HG02678 (cell line): Measurements from ENCODE around the gene SUSD3.

Source experiments
- ATAC-seq: cut with Tn5 transposase; IDR thresholded peaks from one replicate; pipeline ENCODE4 v1.9.1; 2021; ENCODE audit warnings: mild to moderate bottlenecking, moderate library complexity; ENCODE audit not compliant: unreplicated experiment

SUSD3 gene

GRCh38 chr9:93072383-93072795, 13.9 kb downstream of the SUSD3 start:
- ATAC-seq: no peak

DNA sequence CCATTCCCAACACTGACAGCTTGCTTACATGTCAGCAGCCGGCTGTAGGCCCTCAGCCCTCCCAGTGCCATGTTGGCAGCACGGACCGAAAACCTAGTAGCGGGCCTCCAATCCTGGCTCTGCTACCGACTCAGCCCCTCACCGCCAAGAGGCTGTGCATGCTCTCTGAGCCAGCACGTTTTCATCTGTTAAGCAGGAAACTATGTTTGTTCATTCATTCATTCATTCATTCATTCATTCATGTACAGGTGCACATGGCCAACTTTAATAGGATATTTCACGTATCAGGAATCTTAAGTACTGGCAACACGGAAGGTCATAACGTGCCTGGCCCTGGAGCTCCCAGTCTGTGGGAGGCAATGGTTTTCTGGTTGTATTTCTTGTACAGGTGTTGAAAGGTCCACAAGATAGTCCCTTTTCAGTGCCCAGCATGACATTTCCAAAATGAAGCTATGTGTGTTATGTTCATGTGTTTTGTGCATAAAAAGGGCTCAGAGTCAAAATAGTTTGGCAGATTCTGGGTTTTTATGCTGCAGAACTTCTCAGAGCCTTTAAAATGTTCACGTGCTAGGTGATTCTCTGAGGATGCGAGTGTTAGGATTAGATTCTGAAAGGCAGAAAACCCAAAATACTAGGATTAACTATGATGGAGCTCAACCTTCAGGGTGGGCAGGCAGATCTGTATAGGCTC, 17.7 kb downstream of the SUSD3 start:
- no peak for ATAC-seq

GRCh38 chr9:93076792-93077128, 18.3 kb downstream of the SUSD3 start:
- ATAC-seq: no peak

- ATAC-seq: no peak
Measured at GRCh38 chr9:93077367-93077766, 18.9 kb downstream of the SUSD3 start.

GRCh38 chr9:93077811-93078210, 19.3 kb downstream of the SUSD3 start:
- no peak for ATAC-seq

DNA sequence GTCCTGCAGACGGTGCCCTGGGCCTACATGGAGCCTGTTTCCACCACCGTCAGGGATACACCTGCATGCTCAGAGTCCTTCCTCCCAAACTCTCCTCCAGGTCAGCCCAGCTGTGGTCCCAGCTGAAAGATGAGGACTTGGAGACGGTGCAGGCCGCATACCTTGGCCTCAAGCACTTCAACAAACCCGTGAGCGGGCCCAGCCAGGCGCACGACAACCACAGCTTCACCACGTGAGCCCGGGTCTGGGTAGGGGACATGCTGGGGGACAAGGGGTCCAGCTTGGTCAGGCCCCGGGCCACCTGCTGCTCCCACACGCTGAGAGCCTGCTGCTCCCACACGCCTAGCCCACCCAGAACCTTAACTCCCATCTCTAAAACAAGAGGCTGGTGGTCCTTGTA, 20.9 kb downstream of the SUSD3 start:
- no peak for ATAC-seq

DNA sequence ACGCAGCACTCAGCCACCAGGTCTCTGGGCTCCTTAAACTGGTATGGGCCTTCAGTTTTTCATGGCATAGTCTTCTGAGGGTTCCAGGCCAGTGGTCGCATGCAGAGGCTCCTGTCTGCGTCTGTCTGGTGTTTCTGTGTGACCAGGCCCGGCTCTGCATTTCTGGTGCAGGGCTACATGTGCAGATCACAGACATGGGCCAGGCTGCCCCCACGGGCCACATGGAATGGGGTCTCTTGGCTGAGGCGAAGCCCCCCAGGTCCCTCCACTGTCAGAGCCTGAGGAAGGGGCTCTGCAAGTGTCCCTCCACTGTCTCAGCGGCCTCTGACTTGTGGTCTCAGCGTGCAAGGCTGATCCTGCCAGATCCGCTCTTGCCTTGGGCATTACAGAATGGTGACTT, 21.9 kb downstream of the SUSD3 start:
- no peak for ATAC-seq

DNA sequence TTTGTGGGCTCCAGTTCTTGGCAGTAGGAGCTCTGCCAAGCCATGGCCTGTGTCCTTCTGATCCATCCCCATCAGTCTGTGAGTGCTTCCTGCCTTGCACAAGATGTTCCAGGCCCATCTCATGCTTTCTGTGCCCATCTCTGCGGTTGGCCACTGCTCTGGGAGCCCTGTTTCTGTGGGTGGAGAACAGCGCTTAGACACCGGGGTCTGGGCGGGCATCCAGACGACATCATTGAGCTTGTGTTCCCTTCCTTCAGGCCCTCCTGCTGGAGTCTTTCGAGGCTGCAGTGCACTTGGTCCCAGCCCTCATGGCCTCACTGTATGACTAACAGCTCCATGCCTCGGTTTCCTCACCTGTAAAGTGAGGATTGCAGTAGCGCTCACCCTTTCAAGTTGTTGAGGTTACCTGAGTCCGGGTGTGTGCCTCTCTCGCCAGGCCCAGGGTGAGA, 22.6 kb downstream of the SUSD3 start:
- no peak for ATAC-seq

GRCh38 chr9:93081931-93082330, 23.4 kb downstream of the SUSD3 start:
- ATAC-seq: no peak

DNA sequence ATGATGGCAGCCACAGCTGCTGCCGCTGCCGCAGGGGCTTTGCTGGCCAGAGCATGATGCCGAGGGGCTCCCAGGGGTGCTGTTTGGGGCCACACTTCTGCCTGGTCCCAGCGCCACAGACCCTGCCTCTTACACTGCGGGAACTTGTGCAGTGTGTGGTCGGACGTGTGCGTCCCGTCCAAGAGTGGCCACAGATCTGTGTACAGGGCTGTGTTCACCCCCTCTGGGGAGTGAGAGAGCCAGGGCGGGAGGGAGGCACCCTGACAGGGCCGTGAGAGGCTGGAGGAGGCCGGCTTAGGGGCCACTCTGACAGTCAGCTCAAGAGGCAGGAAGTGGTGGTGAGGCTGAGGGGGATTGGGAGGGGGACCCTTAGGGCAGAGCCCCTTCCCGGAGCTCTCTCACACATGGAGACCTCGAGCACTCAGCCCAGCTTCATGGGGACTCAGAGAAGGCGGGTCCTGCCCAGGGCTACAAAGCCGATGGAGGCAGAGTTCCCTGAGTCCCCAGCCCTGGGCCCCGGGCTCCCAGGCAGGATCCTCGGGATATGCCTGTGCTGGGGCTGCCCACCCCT, 24.4 kb downstream of the SUSD3 start:
- ATAC-seq: no peak

DNA sequence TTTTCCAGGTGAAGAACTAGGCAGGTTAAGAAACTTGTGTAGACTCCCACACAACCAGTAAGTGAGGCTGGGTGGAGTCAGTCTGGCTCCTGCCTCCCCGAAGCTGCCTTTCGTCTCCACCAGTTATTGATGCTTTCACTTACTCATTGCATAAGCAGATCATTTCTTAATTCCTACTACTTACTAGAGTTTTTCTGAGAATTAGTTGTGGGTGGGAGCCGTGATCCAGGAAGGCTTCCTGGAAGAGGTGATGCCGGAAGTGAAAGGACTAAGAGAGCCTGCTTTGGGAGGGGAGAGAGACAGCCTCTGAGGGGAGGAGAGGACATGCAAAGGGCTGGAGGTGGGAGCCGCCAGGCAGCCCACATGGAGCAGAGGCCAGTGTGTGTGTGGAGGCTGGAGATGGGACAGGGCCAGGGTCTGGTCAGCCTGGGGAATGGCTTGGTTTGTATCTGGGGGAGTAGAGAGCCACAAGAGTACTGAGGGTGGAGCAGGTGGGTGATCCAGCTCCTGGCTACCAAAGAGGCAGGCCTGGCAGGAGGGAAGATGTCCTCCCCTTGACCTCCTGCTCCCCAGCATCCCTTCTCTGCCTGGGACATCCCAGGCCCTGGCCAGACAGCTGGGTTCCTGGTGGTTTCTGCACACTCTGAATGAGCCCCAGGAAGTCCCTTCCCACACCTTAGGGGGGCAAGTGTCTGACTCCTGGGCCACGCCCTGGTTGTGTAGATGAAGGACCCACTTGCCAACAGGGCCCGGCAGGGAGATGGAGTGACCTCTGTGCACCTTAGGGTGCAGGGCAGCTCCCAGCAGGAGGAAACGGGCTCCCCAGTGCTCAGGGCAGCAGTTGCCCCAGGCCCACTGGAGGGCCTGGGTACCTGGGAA, 25.3 kb downstream of the SUSD3 start:
- ATAC-seq: no peak

DNA sequence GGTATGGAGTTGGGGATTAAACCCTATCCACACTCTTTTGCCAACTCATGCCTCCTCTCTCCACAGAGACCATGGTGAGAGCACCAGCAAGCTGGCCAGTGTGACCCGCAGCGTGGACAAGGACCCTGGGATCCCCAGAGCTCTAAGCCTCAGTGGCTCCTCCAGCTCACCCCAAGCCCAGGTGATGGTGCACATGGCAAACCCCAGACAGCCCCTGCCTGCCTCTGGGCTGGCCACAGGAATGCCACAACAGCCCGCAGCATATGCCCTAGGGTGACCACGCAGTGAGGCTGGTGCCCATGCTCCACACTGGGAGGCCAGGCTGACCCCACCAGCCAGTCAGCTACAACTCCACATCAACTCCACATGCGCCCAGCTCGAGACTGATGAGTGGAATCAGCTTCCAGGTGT, 26.0 kb downstream of the SUSD3 start:
- ATAC-seq: no peak

DNA sequence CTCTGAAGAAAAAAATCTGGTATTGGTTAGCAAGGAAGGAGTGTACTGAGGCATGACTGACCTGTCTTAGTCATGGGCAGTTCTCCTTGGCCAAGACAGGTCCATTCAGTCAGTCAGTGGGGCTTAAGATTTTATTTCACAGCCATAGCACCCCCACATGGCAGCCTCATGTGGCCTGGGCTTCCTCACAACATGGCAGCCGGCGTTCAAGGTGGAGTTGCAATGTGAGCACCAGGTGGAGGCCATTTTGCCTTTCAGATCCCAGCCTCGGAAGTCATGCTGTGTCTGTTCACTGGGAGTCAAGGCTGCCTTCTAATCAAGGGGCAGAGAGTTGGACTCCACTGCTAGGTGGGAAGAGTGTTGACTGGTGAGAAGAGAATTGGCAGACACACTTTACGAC, 27.2 kb downstream of the SUSD3 start:
- ATAC-seq: no peak

DNA sequence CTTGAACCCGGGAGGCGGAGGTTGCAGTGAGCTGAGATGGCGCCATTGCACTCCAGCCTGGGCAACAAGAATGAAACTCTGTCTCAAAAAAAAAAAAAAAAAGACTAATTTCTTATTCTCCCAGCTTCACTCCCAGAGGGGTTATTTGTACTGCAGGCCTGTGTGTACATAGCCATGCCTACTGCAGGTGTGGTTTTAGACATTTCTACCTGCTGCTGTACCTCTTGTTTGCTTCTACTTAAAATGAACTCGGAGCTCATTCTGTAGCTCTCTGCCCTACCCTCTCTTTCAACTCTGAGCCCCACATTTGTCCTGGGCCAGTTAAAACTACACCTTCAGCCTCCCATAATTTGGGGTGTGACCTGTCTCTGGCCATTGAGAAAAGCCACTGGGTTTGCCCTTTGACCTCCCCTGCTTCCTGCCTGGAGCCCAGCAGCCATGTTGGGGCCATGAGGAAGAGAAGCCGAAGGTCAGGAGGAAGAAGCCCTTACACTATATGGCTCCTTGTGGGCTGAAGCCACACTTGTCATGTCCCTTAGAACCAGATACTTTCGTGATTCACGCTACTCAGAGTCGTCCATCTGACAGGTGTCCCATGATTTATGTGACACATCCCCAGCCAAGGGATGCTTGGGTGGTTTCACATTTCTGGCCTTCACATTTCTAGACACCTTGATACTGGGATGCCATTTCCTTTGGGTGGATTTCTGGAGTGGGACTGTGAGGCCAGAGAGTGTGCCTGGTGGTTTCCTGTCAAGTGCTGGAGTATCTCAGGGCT, 28.1 kb downstream of the SUSD3 start:
- no peak for ATAC-seq

DNA sequence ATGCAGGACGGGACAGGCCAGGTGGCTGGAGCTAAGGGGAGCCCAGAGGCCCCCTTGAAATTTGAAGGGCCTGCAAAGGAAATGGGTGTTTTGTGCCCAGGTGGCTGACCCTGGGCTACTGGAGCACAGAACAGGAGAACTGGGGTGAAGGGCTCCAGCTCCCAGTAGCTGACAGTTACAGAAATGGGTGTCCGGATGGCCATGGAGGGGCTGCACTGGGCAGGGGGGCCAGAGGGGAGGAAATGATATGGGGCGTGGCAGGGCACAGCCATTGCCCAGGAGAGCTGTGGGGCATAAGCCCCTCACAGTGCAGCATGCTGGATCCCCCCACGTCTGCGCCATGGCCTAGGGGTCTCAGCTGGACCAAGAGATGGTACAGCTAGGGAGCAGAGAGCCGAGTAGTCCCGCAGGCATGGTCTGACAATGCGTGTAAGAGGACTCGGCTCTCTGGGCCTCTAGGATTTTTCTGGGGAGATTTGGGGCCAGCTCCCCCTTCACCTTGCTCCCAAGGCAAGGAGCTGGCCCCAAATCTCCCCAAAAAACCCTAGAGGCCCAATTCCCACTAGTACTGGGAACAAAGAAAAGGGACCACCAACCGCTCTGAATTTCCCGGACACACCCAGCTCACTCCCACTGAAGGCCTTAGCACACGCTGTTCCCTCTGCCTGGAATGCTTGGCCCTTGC, 29.6 kb downstream of the SUSD3 start:
- no peak for ATAC-seq

DNA sequence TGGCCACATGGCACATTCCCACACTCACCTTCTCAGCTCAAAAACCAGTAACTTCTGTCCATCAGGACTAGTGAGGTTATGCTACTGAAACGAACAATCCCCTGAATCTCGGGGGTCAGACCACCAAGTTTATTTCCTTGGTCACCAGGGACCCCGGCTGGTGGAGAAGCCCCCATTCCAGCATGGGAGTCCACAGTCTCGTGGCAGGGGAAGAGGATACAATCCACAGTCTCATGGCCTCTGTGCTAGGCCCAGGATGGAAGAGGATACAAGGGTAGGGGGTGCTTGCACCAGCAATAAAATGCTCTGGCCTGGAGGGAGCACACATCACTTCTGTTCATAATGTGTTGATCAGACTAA, 30.1 kb downstream of the SUSD3 start:
- no peak for ATAC-seq

- ATAC-seq: no peak
Measured at GRCh38 chr9:93089024-93089423, 30.5 kb downstream of the SUSD3 start.

DNA sequence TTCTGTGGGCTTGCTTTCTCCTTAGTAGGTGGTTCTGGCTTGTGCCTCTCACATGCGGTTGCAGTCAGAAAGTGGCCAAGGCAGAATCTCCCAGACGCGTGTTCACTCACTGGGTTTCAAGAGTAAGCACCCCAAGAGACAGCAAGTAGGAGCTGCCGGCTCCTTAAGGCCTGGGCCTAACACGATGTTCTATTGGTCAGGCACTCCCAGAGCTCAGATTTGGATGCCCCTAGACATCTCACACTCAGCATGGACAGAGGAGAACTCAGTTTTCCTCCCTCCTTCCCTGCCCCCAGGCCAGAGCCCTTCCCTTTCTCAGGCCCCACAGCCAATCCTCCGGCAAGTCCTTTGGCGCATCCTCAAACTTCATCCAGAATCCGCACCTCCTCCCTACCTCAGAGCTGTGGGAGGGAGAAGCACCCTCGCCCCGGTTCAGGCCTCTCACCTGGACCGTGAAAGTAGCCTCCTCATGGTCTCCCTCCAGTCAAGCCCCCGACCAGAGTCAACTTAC, 31.0 kb downstream of the SUSD3 start:
- ATAC-seq: no peak

DNA sequence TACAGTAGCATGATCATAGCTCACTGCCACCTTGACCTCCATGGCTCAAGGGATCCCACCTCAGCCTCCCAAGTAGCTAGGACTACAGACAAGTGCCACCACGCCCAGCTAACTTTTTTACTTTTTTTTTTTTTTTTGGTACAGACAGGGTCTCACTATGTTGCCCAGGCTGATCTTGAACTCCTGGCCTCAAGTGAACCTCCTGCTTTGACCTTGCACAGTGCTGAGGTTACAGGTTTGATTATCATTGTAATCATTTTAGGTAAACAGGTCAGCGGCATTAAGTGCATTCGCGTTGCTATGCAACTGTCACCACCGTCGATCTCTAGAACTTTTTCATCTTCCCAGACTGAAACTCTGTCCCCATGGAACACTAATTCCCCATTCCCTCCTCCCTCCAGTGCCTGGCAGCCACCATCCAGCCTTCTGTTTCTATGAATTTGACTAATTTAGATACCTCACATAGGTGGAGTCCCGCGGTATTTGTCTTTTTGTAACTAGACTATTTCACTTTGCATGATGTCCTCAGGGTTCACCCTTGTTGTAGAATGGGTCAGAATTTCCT, 31.7 kb downstream of the SUSD3 start:
- ATAC-seq: no peak

DNA sequence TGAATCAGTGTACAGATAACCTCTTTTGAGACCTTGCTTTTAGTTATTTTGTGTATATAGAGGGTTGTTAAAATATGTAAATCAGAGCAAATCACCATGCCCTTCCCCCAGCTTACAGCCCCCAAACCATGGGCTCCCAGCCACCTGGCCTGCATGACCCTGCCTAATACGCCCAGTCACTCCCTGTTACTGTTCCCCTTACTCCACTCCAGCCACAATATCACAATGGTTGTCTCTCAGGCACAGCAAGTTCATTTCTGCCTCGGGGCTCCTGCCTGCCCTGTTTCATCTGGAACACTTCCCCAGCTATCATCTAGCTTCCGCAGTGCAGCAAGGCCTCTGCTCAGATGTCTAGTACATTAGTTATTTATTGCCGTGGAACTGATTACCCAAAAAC, 32.6 kb downstream of the SUSD3 start:
- no peak for ATAC-seq
